K562 (cell line): ENCODE measurements around the gene NT5C1A. TPM values are rescaled to one million over a fixed set of nuclear protein-coding genes. Genes with fewer than 3 reads are reported as not detected.

ENCODE experiments used
- ATAC-seq: fragments of 200-7000 bp; cut with Tn5 transposase; 3 replicates; pipeline ENCODE4 v1.9.1; 2020; ENCODE audit warnings: moderate library complexity
- BruUV-seq: library from RNA; stranded (reverse); fragments of 400-500 nt; replicated peaks from 2 replicates; lab custom pipeline; 2021; lab: Mats Ljungman, UMichigan
- CTCF ChIA-PET: fragments of 300-600 bp; formaldehyde crosslinking; extraction: SDS; loops from one replicate; lab custom pipeline; 2021; ENCODE audit warnings: low intra/inter-chr PET ratio; lab: Yijun Ruan, JAX
- POLR2A ChIA-PET: fragments of 300-600, 350-650 bp; sonication (Branson Sonifier 250); formaldehyde crosslinking; extraction: SDS; loops from one replicate; lab custom pipeline; 2021; ENCODE audit warnings: antibody characterized with exemption, inconsistent platforms; lab: Yijun Ruan, JAX
- DNase-seq, 4 experiments: peaks; one replicate each; pipeline versions ENCODE4 v3.0.0 to v3.0.0-alpha.2; 2011 to 2018; ENCODE audit warnings: low spot score in 3 of 4, mixed read lengths in 3 of 4; ENCODE audit errors: extremely low read depth in 1 of 4
- FAIRE-seq: peaks from 2 replicates; lab custom pipeline; 2011; peaks lifted over from hg19 to GRCh38; lab: Jason Lieb, UNC
- H2AFZ ChIP-seq: 2 replicates; pipeline ENCODE4 v1.6.0; 2011; ENCODE audit warnings: low read depth, low read length, control low read depth, inconsistent platforms
- H3K27ac ChIP-seq: fragments of 200-600 bp; 3 replicates; pipeline ENCODE4 v1.8.0; 2011; ENCODE audit warnings: low read depth, mild to moderate bottlenecking, control low read depth, inconsistent platforms, low read length, moderate library complexity, mixed read lengths; ENCODE audit errors: extremely low read depth
- H3K27me3 ChIP-seq, 2 experiments: fragments of 300-600 bp in 1 of 2; 2 replicates in 1 of 2; 3 replicates in 1 of 2; pipeline versions ENCODE4 v1.6.0 to v1.8.0; 2011; ENCODE audit warnings: inconsistent platforms in 2 of 2, low read length in 2 of 2, mild to moderate bottlenecking in 1 of 2, mixed read lengths in 1 of 2, moderate library complexity in 1 of 2; ENCODE audit not compliant: control insufficient read depth in 2 of 2, insufficient read depth in 2 of 2
- H3K36me3 ChIP-seq: fragments of 300-600 bp; 3 replicates; pipeline ENCODE4 v1.8.0; 2011; ENCODE audit warnings: mild to moderate bottlenecking, low read length, inconsistent platforms; ENCODE audit not compliant: control insufficient read depth, insufficient read depth
- H3K4me1 ChIP-seq, 2 experiments: fragments of 200-600 bp in 1 of 2; replicated peaks in 1 of 2; 2 replicates in 1 of 2; 3 replicates in 1 of 2; pipeline versions ENCODE4 v1.5.1 to v1.8.0; 2011; ENCODE audit warnings: inconsistent platforms in 2 of 2, low read length in 2 of 2, mild to moderate bottlenecking in 1 of 2, mixed read lengths in 1 of 2, moderate library complexity in 1 of 2; ENCODE audit not compliant: control insufficient read depth in 2 of 2, insufficient read depth in 2 of 2
- H3K4me2 ChIP-seq: 2 replicates; pipeline ENCODE4 v1.6.1; 2011; ENCODE audit warnings: low read length, control low read depth, inconsistent platforms, mixed read lengths; ENCODE audit not compliant: insufficient read depth
- H3K4me3 ChIP-seq: fragments of 200-600 bp; sonication (generic), shearing (Covaris generic); 2 replicates; pipeline ENCODE4 v1.5.1; 2016; ENCODE audit warnings: control low read depth, inconsistent platforms
- H3K79me2 ChIP-seq: fragments of 200-600 bp; 3 replicates; pipeline ENCODE4 v1.8.0; 2011; ENCODE audit warnings: low read length, inconsistent platforms; ENCODE audit not compliant: control insufficient read depth, insufficient read depth
- H3K9ac ChIP-seq, 2 experiments: 2 replicates each; pipeline versions ENCODE4 v1.6.0 to v1.6.1; 2011; ENCODE audit warnings: low read depth in 2 of 2, low read length in 2 of 2, control low read depth in 1 of 2, inconsistent platforms in 1 of 2, mild to moderate bottlenecking in 1 of 2, mixed read lengths in 1 of 2; ENCODE audit not compliant: insufficient read depth in 1 of 2
- H3K9me1 ChIP-seq: one replicate; pipeline ENCODE4 v1.6.0; 2011; ENCODE audit warnings: inconsistent platforms, mild to moderate bottlenecking, low read length, moderate library complexity; ENCODE audit not compliant: control insufficient read depth, insufficient read depth
- H3K9me3 ChIP-seq: replicated peaks from 2 replicates; pipeline ENCODE4 v1.5.1; 2011; ENCODE audit warnings: low read depth, low read length, inconsistent platforms; ENCODE audit not compliant: control insufficient read depth, insufficient read depth
- H4K20me1 ChIP-seq: replicated peaks from 2 replicates; pipeline ENCODE4 v1.6.1; 2011; ENCODE audit warnings: low read length, inconsistent platforms, mixed read lengths; ENCODE audit not compliant: control insufficient read depth, insufficient read depth
- MTA2 ChIP-seq: fragments of 450-650 bp; IDR thresholded peaks from 2 replicates; pipeline ENCODE4 v1.6.1; 2016; ENCODE audit warnings: low read depth
- PYGO2 ChIP-seq: fragments of 450-650 bp; IDR thresholded peaks from 2 replicates; pipeline ENCODE4 v1.6.1; 2016; ENCODE audit warnings: mild to moderate bottlenecking, missing genetic modification characterization, moderate library complexity, missing compliant biosample characterization
- SRSF7 ChIP-seq: fragments of 200-400 bp; formaldehyde crosslinking; optimal IDR thresholded peaks from 2 replicates; pipeline ENCODE3; 2017; ENCODE audit warnings: mild to moderate bottlenecking, low read depth, low read length
- WGBS: fragments of 100-300 bp; shearing (Covaris generic); methylation state at CpG from one replicate; pipeline ENCODE4 v1.1.6; 2016; ENCODE audit warnings: low coverage, mixed read lengths; ENCODE audit not compliant: insufficient coverage; ENCODE audit errors: missing lambda C conversion rate; 5-methylcytosine and 5-hydroxymethylcytosine counted together
- in situ Hi-C: fragments of 300-500 bp; cut with MboI; formaldehyde crosslinking; loops from 4 replicates; pipeline ENCODE4 v1.15.0; 2018; ENCODE audit warnings: inconsistent platforms, mixed read lengths
- intact Hi-C: fragments of 100-400 bp; cut with micrococcal nuclease; formaldehyde crosslinking; loops from 2 replicates; pipeline ENCODE4 v1.14.2; 2022
- polyA plus RNA-seq, 8 experiments: library from polyadenylated mRNA; depleted of rRNA in 4 of 8; stranded (reverse) in 5 of 8; unstranded in 3 of 8; fragments of >200 nt; fragmentation: Nextera tagmentation in 2 of 8; fragmentation: Illumina TruSeq in 1 of 8; extraction: Ambion mirVana in 2 of 8; extraction: Trizol in 1 of 8; gene quantifications; 2 replicates each; pipeline versions ENCODE4 v1.2.1 to v1.2.3, GENCODE V29; 2011 to 2014; ENCODE audit warnings: inconsistent platforms in 1 of 8, missing spikeins in 1 of 8
- total RNA-seq, 7 experiments: library from RNA; depleted of rRNA in 6 of 7; stranded (reverse); fragments of >200 nt in 6 of 7; fragmentation: Illumina TruSeq in 2 of 7; extraction: Trizol in 2 of 7; gene quantifications; 2 replicates each; pipeline versions ENCODE4 v1.2.1 to v1.2.3, GENCODE V29; 2011 to 2021; ENCODE audit warnings: low replicate concordance in 1 of 7
- TF ChIP-seq, protein P1 (sequence below), 3 experiments: fragments of 200-800 bp in 1 of 3; fragments of 250-450 bp in 1 of 3; fragments of 450-650 bp in 1 of 3; sonication (Bioruptor Pico) in 1 of 3; sonication (Bioruptor generic) in 1 of 3; formaldehyde crosslinking in 1 of 3; IDR thresholded peaks; 2 replicates each; pipeline versions ENCODE4 v1.6.1 to v1.8.0; 2016 to 2022; ENCODE audit warnings: mild to moderate bottlenecking in 2 of 3, missing genetic modification characterization in 2 of 3, missing compliant biosample characterization in 1 of 3, moderate library complexity in 1 of 3

The NT5C1A gene
- total and polyA plus RNA-seq, 9 of the 15 experiments (the other 6 are each of a cell fraction or from before 2014, with no cell fraction given), result not detected

DNA sequence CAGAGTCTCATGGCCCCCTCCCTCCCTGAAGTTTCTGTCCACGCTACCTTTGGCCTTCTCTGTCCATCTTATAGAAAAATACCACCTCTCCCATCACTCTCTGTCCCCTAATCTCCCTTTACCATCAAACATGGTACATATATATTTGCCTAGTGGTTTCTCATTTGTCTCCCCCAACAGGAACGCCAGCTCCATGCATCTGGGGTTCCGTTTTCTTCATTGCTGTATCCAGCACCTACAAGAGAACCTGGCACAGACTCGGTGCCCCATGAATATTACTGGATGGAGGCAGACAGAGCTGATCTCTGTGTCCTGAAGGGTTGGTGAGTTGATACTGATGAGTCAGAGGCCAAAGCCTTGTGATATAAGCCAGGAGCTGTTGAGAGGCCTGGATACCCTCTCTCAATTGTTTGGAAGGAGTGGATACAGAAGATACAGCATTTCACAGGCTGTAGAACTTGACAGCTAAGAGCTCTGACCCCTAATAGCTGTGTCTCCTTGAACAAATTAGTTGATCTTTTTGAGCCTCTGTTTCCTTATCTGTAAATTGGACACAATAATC lies 54.3 kb downstream of the NT5C1A start:
- in situ Hi-C loops, result no loop called here
- Histone ChIP-seq H3K27ac (no peak overlapping the region), H4K20me1 (no peaks in the 10 kb centered on the region; the same call in 1 of the 2 replicates), H3K9ac (no peak overlapping the region), H3K4me3 (no peak overlapping the region), H3K4me1 (peaks cover 0 to 2% of the 10 kb centered on the region in 2 experiments; a peak in 2 of 5 replicates), H2AFZ (no peak overlapping the region), H3K79me2 (no peaks in the 10 kb centered on the region), H3K4me2 (no peak overlapping the region), H3K27me3 (peaks cover 8 to 30% of the 10 kb centered on the region in 2 experiments; a peak in 4 of 5 replicates), H3K9me3 (no peaks in the 10 kb centered on the region), H3K9me1 (no peaks in the 10 kb centered on the region), H3K36me3 (no peaks in the 10 kb centered on the region)
- 14% methylated on average over 4 of the region's 4 CpGs for WGBS
- BruUV-seq, result no TSS peak
- FAIRE-seq (no peak), ATAC-seq (no peak; the same call in 2 of the 3 replicates), DNase-seq (no peak)
- intact Hi-C loops, result no loop called here
- ChIA-PET POLR2A (interaction anchor here (0.7 to 1.2 kb wide), 3 partner anchors 9 to 16 kb away, joined by 3 to 4 read pairs (median 4); no protein-coding TSS in a partner anchor), CTCF (no interaction called here)
- TF ChIP-seq MTA2 (no peak), PYGO2 (tag) (no peak), SRSF7 (no peak)
- TF ChIP-seq, protein P1, sequence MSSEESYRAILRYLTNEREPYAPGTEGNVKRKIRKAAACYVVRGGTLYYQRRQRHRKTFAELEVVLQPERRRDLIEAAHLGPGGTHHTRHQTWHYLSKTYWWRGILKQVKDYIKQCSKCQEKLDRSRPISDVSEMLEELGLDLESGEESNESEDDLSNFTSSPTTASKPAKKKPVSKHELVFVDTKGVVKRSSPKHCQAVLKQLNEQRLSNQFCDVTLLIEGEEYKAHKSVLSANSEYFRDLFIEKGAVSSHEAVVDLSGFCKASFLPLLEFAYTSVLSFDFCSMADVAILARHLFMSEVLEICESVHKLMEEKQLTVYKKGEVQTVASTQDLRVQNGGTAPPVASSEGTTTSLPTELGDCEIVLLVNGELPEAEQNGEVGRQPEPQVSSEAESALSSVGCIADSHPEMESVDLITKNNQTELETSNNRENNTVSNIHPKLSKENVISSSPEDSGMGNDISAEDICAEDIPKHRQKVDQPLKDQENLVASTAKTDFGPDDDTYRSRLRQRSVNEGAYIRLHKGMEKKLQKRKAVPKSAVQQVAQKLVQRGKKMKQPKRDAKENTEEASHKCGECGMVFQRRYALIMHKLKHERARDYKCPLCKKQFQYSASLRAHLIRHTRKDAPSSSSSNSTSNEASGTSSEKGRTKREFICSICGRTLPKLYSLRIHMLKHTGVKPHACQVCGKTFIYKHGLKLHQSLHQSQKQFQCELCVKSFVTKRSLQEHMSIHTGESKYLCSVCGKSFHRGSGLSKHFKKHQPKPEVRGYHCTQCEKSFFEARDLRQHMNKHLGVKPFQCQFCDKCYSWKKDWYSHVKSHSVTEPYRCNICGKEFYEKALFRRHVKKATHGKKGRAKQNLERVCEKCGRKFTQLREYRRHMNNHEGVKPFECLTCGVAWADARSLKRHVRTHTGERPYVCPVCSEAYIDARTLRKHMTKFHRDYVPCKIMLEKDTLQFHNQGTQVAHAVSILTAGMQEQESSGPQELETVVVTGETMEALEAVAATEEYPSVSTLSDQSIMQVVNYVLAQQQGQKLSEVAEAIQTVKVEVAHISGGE (CRISPR knock-in tag; IDR thresholded peaks at IDR 0.05), result peak in 1 of 3 experiments; percentile 56; a peak in 1 of 6 replicates
